GM23338 (cell line): ENCODE results near the gene ADAMTS8.

Source experiments
- CTCF ChIP-seq, 2 experiments: fragments of 200-600 bp in 1 of 2; sonication (generic) in 1 of 2; conservative IDR thresholded peaks; 2 replicates each; pipeline versions ENCODE4 v1.5.1 to v1.6.1; 2016 to 2017; ENCODE audit warnings: antibody characterized with exemption in 2 of 2, low read depth in 2 of 2, mild to moderate bottlenecking in 2 of 2, moderate library complexity in 1 of 2
- EZH2 ChIP-seq: fragments of 200-600 bp; sonication (generic); IDR thresholded peaks from one replicate; pipeline ENCODE4 v1.8.0; 2017; ENCODE audit warnings: antibody characterized with exemption, mild to moderate bottlenecking, low read depth; ENCODE audit not compliant: unreplicated experiment
- POLR2AphosphoS5 ChIP-seq: IDR thresholded peaks from 2 replicates; pipeline ENCODE4 v1.6.1; 2016; ENCODE audit warnings: antibody characterized with exemption, low read depth
- REST ChIP-seq: IDR thresholded peaks from one replicate; pipeline ENCODE4 v1.6.1; 2018; ENCODE audit warnings: antibody characterized with exemption; ENCODE audit not compliant: unreplicated experiment
- ZNF462 ChIP-seq: fragments of 250-450 bp; sonication (Bioruptor Pico); IDR thresholded peaks from 2 replicates; pipeline ENCODE4 v1.5.0; 2020; ENCODE audit warnings: mild to moderate bottlenecking, moderate library complexity

- TF ChIP-seq REST: no peak
- no peak for TF ChIP-seq ZNF462 (CRISPR knock-in tag)
- TF ChIP-seq CTCF (conservative IDR thresholded peaks at IDR 0.05; ENCODE audit: low read depth in 2 of 2): no peak
- no peak for TF ChIP-seq EZH2
- TF ChIP-seq POLR2AphosphoS5: no peak
Measured at GRCh38 chr11:130391711-130392110, 36.7 kb downstream of the ADAMTS8 start.
